ENCODE data around the gene BOD1L1.

DNA sequence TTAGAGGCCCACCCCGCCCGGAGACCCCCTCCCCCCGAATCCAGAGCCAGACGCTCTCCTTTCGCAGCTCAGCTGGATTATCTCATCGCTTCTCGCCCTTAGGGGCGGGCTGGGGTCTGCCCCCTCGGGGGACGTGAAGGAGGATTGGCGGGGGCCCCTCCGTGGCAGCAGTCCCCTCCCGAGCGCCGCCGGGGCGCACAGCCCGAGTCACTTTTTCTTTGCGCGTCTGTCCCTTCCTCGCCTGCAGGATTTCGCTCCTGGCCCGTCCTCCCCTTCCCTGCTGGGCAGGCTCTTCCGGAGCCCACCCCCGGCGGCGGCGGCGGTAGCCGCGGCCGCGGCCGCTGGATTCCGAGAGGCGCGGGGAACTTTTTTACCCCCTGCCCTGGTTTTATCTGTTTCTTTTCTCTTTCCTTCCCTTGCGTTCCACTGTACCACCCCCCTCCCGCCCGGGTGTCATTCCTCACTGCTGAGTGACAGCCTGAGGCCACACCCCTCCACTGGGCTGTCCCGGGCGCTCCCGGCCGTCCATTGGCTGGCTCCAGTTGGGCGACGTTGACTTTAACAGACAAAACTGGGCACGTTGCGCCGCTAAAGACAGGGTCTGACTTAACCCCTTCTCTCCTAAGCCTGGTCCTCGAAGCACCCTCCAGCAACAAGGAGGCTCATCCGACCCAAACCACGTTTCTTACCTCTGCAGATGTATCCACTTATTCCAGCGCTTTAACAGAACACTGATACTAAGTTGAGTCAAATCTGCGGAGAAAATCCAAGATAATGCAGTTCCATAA lies 82.7 kb downstream of the BOD1L1 start:
- TF ChIP-seq TEAD4 (IDR thresholded peaks at IDR 0.05), result no peak
- no peak for TF ChIP-seq EP300 (IDR thresholded peaks at IDR 0.05; ENCODE audit: borderline replicate concordance)
- no peak for TF ChIP-seq YY1 (IDR thresholded peaks at IDR 0.05; ENCODE audit: low read depth)
- no peak for TF ChIP-seq TAF1 (IDR thresholded peaks at IDR 0.05; ENCODE audit: low read depth)
- no peak for TF ChIP-seq CEBPB (IDR thresholded peaks at IDR 0.05)
- TF ChIP-seq, protein P1, sequence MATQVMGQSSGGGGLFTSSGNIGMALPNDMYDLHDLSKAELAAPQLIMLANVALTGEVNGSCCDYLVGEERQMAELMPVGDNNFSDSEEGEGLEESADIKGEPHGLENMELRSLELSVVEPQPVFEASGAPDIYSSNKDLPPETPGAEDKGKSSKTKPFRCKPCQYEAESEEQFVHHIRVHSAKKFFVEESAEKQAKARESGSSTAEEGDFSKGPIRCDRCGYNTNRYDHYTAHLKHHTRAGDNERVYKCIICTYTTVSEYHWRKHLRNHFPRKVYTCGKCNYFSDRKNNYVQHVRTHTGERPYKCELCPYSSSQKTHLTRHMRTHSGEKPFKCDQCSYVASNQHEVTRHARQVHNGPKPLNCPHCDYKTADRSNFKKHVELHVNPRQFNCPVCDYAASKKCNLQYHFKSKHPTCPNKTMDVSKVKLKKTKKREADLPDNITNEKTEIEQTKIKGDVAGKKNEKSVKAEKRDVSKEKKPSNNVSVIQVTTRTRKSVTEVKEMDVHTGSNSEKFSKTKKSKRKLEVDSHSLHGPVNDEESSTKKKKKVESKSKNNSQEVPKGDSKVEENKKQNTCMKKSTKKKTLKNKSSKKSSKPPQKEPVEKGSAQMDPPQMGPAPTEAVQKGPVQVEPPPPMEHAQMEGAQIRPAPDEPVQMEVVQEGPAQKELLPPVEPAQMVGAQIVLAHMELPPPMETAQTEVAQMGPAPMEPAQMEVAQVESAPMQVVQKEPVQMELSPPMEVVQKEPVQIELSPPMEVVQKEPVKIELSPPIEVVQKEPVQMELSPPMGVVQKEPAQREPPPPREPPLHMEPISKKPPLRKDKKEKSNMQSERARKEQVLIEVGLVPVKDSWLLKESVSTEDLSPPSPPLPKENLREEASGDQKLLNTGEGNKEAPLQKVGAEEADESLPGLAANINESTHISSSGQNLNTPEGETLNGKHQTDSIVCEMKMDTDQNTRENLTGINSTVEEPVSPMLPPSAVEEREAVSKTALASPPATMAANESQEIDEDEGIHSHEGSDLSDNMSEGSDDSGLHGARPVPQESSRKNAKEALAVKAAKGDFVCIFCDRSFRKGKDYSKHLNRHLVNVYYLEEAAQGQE (IDR thresholded peaks at IDR 0.05; ENCODE audit: low read depth), result no peak
- TF ChIP-seq, protein P2, sequence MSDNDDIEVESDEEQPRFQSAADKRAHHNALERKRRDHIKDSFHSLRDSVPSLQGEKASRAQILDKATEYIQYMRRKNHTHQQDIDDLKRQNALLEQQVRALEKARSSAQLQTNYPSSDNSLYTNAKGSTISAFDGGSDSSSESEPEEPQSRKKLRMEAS (IDR thresholded peaks at IDR 0.05), result peak; percentile 99
